A549 (cell line): ENCODE measurements around the gene F2RL3. TPM values are rescaled to one million over a fixed set of nuclear protein-coding genes. Genes with fewer than 3 reads are reported as not detected.
"Not testable (repeated sequence)": the region's sequence is repeated elsewhere in the genome, so short reads cannot be mapped to it uniquely, and the experiment has no call there.

Experiments
- ATAC-seq, 2 experiments: fragments of 200-7000 bp in 1 of 2; fragments of >200 bp in 1 of 2; cut with Nextera tagmentation in 1 of 2; cut with Tn5 transposase in 1 of 2; 3 replicates each; pipeline versions ENCODE4 v1.8.0 to v1.9.1; 2018 to 2020; ENCODE audit warnings: mild to moderate bottlenecking in 1 of 2, moderate library complexity in 1 of 2
- CTCF ChIA-PET: fragments of 300-600 bp; sonication (Branson Sonifier 250); formaldehyde crosslinking; extraction: SDS; loops from one replicate; lab custom pipeline; 2021; ENCODE audit warnings: antibody characterized with exemption, inconsistent platforms; lab: Yijun Ruan, JAX
- POLR2A ChIA-PET: fragments of 350-600 bp; formaldehyde crosslinking; extraction: SDS; loops from one replicate; lab custom pipeline; 2021; ENCODE audit warnings: antibody characterized with exemption, inconsistent platforms; lab: Yijun Ruan, JAX
- DNase-seq, 2 experiments: peaks; one replicate each; pipeline versions ENCODE4 v3.0.0 to v3.0.0-alpha.2; 2011 to 2016; ENCODE audit warnings: low read depth in 1 of 2, low spot score in 1 of 2
- FAIRE-seq: peaks from 2 replicates; lab custom pipeline; 2011; peaks lifted over from hg19 to GRCh38; lab: Jason Lieb, UNC
- H3K27ac ChIP-seq, 2 experiments: fragments of >200 bp; sonication (Bioruptor Twin); formaldehyde crosslinking; 3 replicates each; pipeline ENCODE4 v1.5.1; 2016 to 2017
- H3K4me1 ChIP-seq: fragments of >200 bp; sonication (Bioruptor Twin); formaldehyde crosslinking; 3 replicates; pipeline ENCODE4 v1.6.1; 2016
- H3K4me2 ChIP-seq: fragments of >200 bp; sonication (Bioruptor Twin); formaldehyde crosslinking; 3 replicates; pipeline ENCODE4 v1.6.1; 2016
- H3K4me3 ChIP-seq: fragments of >200 bp; sonication (Bioruptor Twin); formaldehyde crosslinking; 3 replicates; pipeline ENCODE4 v1.5.1; 2016
- H3K9me3 ChIP-seq: fragments of >200 bp; sonication (Bioruptor Twin); formaldehyde crosslinking; 3 replicates; pipeline ENCODE4 v1.6.1; 2016
- CHD2 ChIP-seq: fragments of 150-350 bp; IDR thresholded peaks from 2 replicates; pipeline ENCODE4 v1.6.1; 2014; ENCODE audit warnings: low read length; ENCODE audit not compliant: partially characterized antibody
- EP300 ChIP-seq, 2 experiments: fragments of >200 bp; sonication (Bioruptor Twin); formaldehyde crosslinking; IDR thresholded peaks; 2 replicates in 1 of 2; 3 replicates in 1 of 2; pipeline ENCODE4 v1.6.1; 2016 to 2017
- HEYL ChIP-seq: fragments of 250-450 bp; sonication (Bioruptor Pico); IDR thresholded peaks from 2 replicates; pipeline ENCODE4 v1.8.0; 2021; ENCODE audit warnings: mild to moderate bottlenecking, moderate library complexity
- HOXB5 ChIP-seq: fragments of 250-450 bp; sonication (Bioruptor Pico); IDR thresholded peaks from 2 replicates; pipeline ENCODE4 v1.5.0; 2020; ENCODE audit warnings: mild to moderate bottlenecking, moderate library complexity
- KDM1A ChIP-seq: fragments of 200-600 bp; sonication (generic); IDR thresholded peaks from 2 replicates; pipeline ENCODE4 v1.6.1; 2016; ENCODE audit warnings: low read depth, mild to moderate bottlenecking
- KDM5A ChIP-seq: fragments of 200-600 bp; sonication (generic); IDR thresholded peaks from 2 replicates; pipeline ENCODE4 v1.6.1; 2016; ENCODE audit warnings: antibody characterized with exemption, mild to moderate bottlenecking
- MAFK ChIP-seq: fragments of 450-650 bp; IDR thresholded peaks from 2 replicates; pipeline ENCODE4 v1.6.1; 2014; ENCODE audit not compliant: partially characterized antibody
- PHF8 ChIP-seq: fragments of 200-600 bp; sonication (generic); IDR thresholded peaks from 2 replicates; pipeline ENCODE4 v1.6.1; 2016; ENCODE audit warnings: low read depth, mild to moderate bottlenecking, antibody characterized with exemption, moderate library complexity, borderline replicate concordance
- POLR2A ChIP-seq: IDR thresholded peaks from 2 replicates; pipeline ENCODE4 v1.6.1; 2012; ENCODE audit warnings: mild to moderate bottlenecking, low read length
- POLR2AphosphoS2 ChIP-seq: conservative IDR thresholded peaks from 2 replicates; pipeline ENCODE4 v1.6.1; 2012; ENCODE audit warnings: low read length, improper control_type of control experiment, inconsistent platforms
- RAD21 ChIP-seq, 2 experiments: fragments of >200 bp in 1 of 2; sonication (Bioruptor Twin) in 1 of 2; formaldehyde crosslinking in 1 of 2; IDR thresholded peaks in 1 of 2; conservative IDR thresholded peaks in 1 of 2; 2 replicates in 1 of 2; 3 replicates in 1 of 2; pipeline ENCODE4 v1.6.1; 2012 to 2018; ENCODE audit warnings: inconsistent platforms in 1 of 2
- RARB ChIP-seq: fragments of 250-450 bp; sonication (Bioruptor Pico); IDR thresholded peaks from 2 replicates; pipeline ENCODE4 v1.8.0; 2021; ENCODE audit warnings: mild to moderate bottlenecking, moderate library complexity
- RCOR1 ChIP-seq: fragments of 150-350 bp; IDR thresholded peaks from 2 replicates; pipeline ENCODE4 v1.6.1; 2014; ENCODE audit warnings: antibody characterized with exemption, low read length, low read depth
- RFX5 ChIP-seq: fragments of 450-650 bp; IDR thresholded peaks from 2 replicates; pipeline ENCODE4 v1.7.1; 2014; ENCODE audit warnings: antibody characterized with exemption, mild to moderate bottlenecking, moderate library complexity
- SREBF2 ChIP-seq: fragments of 450-650 bp; IDR thresholded peaks from 2 replicates; pipeline ENCODE4 v1.6.1; 2014; ENCODE audit warnings: mild to moderate bottlenecking, moderate library complexity
- TFCP2L1 ChIP-seq: fragments of 250-450 bp; sonication (Bioruptor Pico); IDR thresholded peaks from 2 replicates; pipeline ENCODE4 v1.5.0; 2021; ENCODE audit warnings: mild to moderate bottlenecking
- TP53 ChIP-seq: fragments of 250-450 bp; sonication (Bioruptor Pico); IDR thresholded peaks from 2 replicates; pipeline ENCODE4 v1.5.0; 2021; ENCODE audit warnings: mild to moderate bottlenecking, moderate library complexity
- WGBS: methylation state at CpG from one replicate; pipeline ENCODE4 v1.1.6; 2017; ENCODE audit errors: missing lambda C conversion rate; 5-methylcytosine and 5-hydroxymethylcytosine counted together
- polyA plus RNA-seq, 4 experiments: library from polyadenylated mRNA; depleted of rRNA in 3 of 4; stranded (reverse); fragments of >200 nt; fragmentation: RNase III in 1 of 4; extraction: RNeasy Plus Mini Kit Qiagen cat#74134 plus additional on column Dnase treatment in 1 of 4; gene quantifications; 2 replicates in 3 of 4; 3 replicates in 1 of 4; pipeline ENCODE4 v1.2.3, GENCODE V29; 2011 to 2017
- TF ChIP-seq, protein P1 (sequence below): fragments of 450-650 bp; IDR thresholded peaks from 2 replicates; pipeline ENCODE4 v1.6.1; 2014; ENCODE audit warnings: antibody characterized with exemption
- TF ChIP-seq, protein P2 (sequence below): IDR thresholded peaks from 2 replicates; pipeline ENCODE4 v1.6.1; 2012
- TF ChIP-seq, protein P3 (sequence below): fragments of 200-600 bp; sonication (generic); IDR thresholded peaks from 2 replicates; pipeline ENCODE4 v1.6.1; 2016; ENCODE audit warnings: antibody characterized with exemption, mild to moderate bottlenecking, moderate library complexity
- TF ChIP-seq, protein P4 (sequence below): fragments of >200 bp; sonication (Bioruptor Twin); formaldehyde crosslinking; IDR thresholded peaks from 2 replicates; pipeline ENCODE4 v1.6.1; 2016

Gene F2RL3
- polyA plus RNA-seq, 2 of the 4 experiments (the other 2 are of a cell fraction) = not detected

DNA sequence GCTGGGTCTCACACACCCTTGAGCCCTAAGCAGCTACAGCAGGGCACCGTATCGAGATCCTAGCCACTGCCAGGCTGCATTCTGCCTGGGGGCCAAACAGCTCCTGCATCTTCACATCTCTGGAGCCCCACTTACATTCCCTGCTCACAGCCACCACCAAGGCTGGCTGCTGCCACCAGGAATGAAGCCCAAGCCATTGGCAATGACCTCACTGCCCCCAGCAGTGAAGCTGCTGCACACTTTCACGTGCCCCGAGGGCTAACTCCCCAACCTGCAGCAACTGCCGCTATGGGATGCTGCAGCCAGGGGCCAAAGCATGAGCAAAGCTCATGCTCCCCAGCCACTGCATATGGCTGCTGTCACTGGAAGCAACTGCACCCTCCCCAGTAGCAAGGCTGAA, 42.0 kb downstream of the F2RL3 start:
- DNase-seq = no peak
- Histone ChIP-seq H3K9me3 (peaks cover 12% of the 10 kb centered on the region; the same call in 2 of the 3 replicates), H3K4me1 (no peaks in the 10 kb centered on the region), H3K4me2 (no peak overlapping the region), H3K27ac (no peak overlapping the region), H3K4me3 (no peak overlapping the region)
- no peak for ATAC-seq
- ChIA-PET POLR2A (no interaction called here), CTCF (interaction anchor here (0.7 to 0.9 kb wide), 2 partner anchors 12 to 20 kb away, joined by 3 read pairs; no protein-coding TSS in a partner anchor)
- WGBS = 0% methylated on average over 2 of the region's 5 CpGs
- no peak for FAIRE-seq
- no peak for TF ChIP-seq POLR2AphosphoS2
- no peak for TF ChIP-seq HOXB5 (CRISPR knock-in tag)
- no peak for TF ChIP-seq KDM5A
- TF ChIP-seq, protein P1, sequence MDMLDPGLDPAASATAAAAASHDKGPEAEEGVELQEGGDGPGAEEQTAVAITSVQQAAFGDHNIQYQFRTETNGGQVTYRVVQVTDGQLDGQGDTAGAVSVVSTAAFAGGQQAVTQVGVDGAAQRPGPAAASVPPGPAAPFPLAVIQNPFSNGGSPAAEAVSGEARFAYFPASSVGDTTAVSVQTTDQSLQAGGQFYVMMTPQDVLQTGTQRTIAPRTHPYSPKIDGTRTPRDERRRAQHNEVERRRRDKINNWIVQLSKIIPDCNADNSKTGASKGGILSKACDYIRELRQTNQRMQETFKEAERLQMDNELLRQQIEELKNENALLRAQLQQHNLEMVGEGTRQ = no peak
- TF ChIP-seq HEYL (CRISPR knock-in tag) = no peak
- no peak for TF ChIP-seq POLR2A
- TF ChIP-seq, protein P2, sequence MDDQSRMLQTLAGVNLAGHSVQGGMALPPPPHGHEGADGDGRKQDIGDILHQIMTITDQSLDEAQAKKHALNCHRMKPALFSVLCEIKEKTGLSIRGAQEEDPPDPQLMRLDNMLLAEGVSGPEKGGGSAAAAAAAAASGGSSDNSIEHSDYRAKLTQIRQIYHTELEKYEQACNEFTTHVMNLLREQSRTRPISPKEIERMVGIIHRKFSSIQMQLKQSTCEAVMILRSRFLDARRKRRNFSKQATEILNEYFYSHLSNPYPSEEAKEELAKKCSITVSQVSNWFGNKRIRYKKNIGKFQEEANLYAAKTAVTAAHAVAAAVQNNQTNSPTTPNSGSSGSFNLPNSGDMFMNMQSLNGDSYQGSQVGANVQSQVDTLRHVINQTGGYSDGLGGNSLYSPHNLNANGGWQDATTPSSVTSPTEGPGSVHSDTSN = no peak
- TF ChIP-seq, protein P3, sequence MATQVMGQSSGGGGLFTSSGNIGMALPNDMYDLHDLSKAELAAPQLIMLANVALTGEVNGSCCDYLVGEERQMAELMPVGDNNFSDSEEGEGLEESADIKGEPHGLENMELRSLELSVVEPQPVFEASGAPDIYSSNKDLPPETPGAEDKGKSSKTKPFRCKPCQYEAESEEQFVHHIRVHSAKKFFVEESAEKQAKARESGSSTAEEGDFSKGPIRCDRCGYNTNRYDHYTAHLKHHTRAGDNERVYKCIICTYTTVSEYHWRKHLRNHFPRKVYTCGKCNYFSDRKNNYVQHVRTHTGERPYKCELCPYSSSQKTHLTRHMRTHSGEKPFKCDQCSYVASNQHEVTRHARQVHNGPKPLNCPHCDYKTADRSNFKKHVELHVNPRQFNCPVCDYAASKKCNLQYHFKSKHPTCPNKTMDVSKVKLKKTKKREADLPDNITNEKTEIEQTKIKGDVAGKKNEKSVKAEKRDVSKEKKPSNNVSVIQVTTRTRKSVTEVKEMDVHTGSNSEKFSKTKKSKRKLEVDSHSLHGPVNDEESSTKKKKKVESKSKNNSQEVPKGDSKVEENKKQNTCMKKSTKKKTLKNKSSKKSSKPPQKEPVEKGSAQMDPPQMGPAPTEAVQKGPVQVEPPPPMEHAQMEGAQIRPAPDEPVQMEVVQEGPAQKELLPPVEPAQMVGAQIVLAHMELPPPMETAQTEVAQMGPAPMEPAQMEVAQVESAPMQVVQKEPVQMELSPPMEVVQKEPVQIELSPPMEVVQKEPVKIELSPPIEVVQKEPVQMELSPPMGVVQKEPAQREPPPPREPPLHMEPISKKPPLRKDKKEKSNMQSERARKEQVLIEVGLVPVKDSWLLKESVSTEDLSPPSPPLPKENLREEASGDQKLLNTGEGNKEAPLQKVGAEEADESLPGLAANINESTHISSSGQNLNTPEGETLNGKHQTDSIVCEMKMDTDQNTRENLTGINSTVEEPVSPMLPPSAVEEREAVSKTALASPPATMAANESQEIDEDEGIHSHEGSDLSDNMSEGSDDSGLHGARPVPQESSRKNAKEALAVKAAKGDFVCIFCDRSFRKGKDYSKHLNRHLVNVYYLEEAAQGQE = no peak
- no peak for TF ChIP-seq TP53 (CRISPR knock-in tag)

DNA sequence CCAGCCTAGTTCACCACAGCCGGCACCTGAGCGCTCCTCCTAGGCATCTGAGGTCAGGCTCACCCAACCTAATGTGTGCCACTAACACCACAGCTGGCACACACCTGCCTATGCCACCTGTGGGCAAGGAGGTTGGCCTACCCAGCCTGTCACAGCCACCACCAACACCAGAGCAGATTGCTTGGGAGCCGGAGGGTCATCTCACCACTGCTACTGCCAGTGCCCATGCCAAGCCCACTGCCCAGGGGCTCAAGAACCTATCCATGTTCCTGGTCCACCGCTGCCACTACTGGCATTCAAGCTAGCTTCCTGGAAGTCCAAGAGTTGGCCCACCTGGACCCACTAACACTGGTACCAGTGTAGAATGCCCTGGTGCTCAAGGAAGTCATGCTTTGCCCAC, 42.5 kb downstream of the F2RL3 start:
- 33% methylated on average over 1 of the region's 4 CpGs for WGBS
- ATAC-seq (no peak), DNase-seq (no peak), FAIRE-seq (no peak)
- H3K4me2 ChIP-seq = no peak overlapping the region
- H3K27ac ChIP-seq = no peak overlapping the region
- H3K9me3 ChIP-seq = peaks cover 12% of the 10 kb centered on the region; the same call in 2 of the 3 replicates
- no peak overlapping the region for H3K4me3 ChIP-seq
- TF ChIP-seq CHD2 (no peak), TP53 (CRISPR knock-in tag) (no peak), EP300 (IDR thresholded peaks at IDR 0.05) (no peak), PHF8 (no peak), RARB (no peak), SREBF2 (no peak)
- no peaks in the 10 kb centered on the region for H3K4me1 ChIP-seq
- CTCF ChIA-PET = interaction anchor here (0.9 kb wide), 1 partner anchor 20 kb away, joined by 3 read pairs; no protein-coding TSS in a partner anchor
- POLR2A ChIA-PET = no interaction called here

DNA sequence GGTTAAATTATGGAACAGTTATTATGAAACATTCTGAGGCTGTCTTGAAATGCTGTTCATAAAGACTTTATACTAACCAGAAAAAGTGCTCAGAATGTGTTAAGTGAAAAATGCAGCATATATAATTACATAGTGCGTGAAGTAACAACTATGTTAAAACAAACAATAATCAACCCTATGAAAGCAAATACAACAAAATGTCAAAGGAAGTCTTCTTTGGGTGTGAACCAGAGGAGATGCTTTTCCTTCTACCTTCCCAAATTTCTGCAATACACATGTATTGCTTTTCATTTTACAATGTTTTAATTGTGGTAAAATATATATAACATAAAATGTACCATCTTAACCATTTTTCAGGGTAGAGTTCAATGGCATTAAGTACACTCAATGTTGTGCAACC, 45.7 kb downstream of the F2RL3 start:
- POLR2A ChIA-PET = no interaction called here
- TF ChIP-seq TFCP2L1 = no peak
- WGBS = 45% methylated on average over 1 of the region's 1 CpG

DNA sequence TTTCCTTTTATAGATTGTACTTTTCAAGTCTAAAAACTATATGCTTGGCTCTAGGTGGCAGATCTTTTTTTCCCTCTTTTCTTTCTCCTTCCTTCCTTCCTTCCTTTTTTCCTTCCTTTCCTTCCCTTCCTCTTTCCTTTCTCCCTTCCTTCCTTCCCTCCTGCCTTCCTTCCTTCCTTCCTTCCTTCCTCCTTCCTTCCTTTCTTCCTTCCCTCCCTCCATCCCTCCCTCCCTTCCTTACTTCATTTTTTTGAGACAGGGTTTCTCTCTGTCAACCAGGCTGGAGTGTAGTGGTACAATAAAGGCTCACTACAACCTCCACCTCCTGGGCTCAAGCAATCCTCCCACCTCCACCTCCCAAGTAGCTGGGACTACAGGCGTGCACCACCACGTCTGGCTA, 48.1 kb downstream of the F2RL3 start:
- Histone ChIP-seq H3K27ac (no peak overlapping the region), H3K4me1 (no peaks in the 10 kb centered on the region), H3K9me3 (peaks cover 12% of the 10 kb centered on the region; the same call in 2 of the 3 replicates), H3K4me2 (no peak overlapping the region), H3K4me3 (no peak overlapping the region)
- no peak for DNase-seq
- FAIRE-seq = no peak
- TF ChIP-seq RCOR1 = no peak
- TF ChIP-seq TP53 (CRISPR knock-in tag) = no peak
- TF ChIP-seq, protein P1 = no peak
- no peak for TF ChIP-seq RAD21 (conservative IDR thresholded peaks at IDR 0.05 in 1 of 2, IDR thresholded peaks at IDR 0.05 in 1 of 2)
- TF ChIP-seq MAFK = no peak
- TF ChIP-seq, protein P4, sequence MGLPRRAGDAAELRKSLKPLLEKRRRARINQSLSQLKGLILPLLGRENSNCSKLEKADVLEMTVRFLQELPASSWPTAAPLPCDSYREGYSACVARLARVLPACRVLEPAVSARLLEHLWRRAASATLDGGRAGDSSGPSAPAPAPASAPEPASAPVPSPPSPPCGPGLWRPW = no peak
- no peak for TF ChIP-seq PHF8
- TF ChIP-seq RFX5 = no peak
- no peak for TF ChIP-seq KDM1A
- ATAC-seq = no peak
- ChIA-PET POLR2A (no interaction called here), CTCF (interaction anchor here (0.6 kb wide), 1 partner anchor 460 kb away, joined by 3 read pairs; no protein-coding TSS in a partner anchor)
- 3% methylated on average over 2 of the region's 2 CpGs for WGBS

More for the DNA sequence above, 45.7 kb downstream of the F2RL3 start:
- no peak for FAIRE-seq
- Histone ChIP-seq H3K9me3 (peaks cover 12% of the 10 kb centered on the region; the same call in 2 of the 3 replicates), H3K4me1 (no peaks in the 10 kb centered on the region), H3K4me3 (no peak overlapping the region), H3K4me2 (no peak overlapping the region), H3K27ac (no peak overlapping the region)
- no peak for DNase-seq
- CTCF ChIA-PET = no interaction called here
- no peak for ATAC-seq

DNA sequence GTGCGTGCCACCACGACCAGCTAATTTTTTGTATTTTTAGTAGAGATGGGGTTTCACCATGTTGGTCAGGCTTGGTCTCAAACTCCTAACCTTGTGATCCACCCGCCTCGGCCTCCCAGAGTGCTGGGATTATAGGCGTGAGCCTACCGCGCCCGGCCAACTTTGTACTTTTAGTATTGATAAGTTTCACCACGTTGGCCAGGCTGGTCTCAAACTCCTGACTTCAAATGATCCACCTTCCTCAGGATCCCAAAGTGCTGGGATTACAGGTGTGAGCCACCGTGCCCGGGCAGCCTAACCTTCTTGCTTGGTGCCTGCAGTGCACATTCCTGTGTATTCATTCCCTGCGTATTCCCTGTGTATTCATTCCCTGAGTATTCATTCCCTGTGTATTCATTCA, 49.0 kb downstream of the F2RL3 start:
- H3K9me3 ChIP-seq = peaks cover 12% of the 10 kb centered on the region; the same call in 2 of the 3 replicates
- H3K4me2 ChIP-seq, ATAC-seq, FAIRE-seq, H3K4me1 ChIP-seq, H3K4me3 ChIP-seq, POLR2A ChIA-PET, CTCF ChIA-PET, H3K27ac ChIP-seq, DNase-seq: not testable (repeated sequence)
- WGBS = 58% methylated on average over 12 of the region's 12 CpGs
